K562 (cell line): ENCODE data around the gene COMMD1.

Source experiments
- CHD4 ChIP-seq: fragments of 200-600 bp; sonication (generic); IDR thresholded peaks from 3 replicates; pipeline ENCODE4 v1.6.1; 2012; ENCODE audit warnings: low read depth, mild to moderate bottlenecking, mixed read lengths, low read length, inconsistent platforms; ENCODE audit not compliant: insufficient read depth, insufficient replicate concordance, poor library complexity, severe bottlenecking
- CTCF ChIP-seq, 3 experiments: IDR thresholded peaks in 2 of 3; conservative IDR thresholded peaks in 1 of 3; 2 replicates each; pipeline ENCODE4 v1.5.1; 2011 to 2012; ENCODE audit warnings: low read length in 3 of 3, mild to moderate bottlenecking in 3 of 3, control low read depth in 2 of 3, improper control_type of control experiment in 1 of 3, inconsistent platforms in 1 of 3, low read depth in 1 of 3, mixed read lengths in 1 of 3, moderate library complexity in 1 of 3; ENCODE audit not compliant: insufficient read depth in 2 of 3
- EZH2 ChIP-seq: IDR thresholded peaks from 2 replicates; pipeline ENCODE4 v1.6.1; 2012; ENCODE audit warnings: low read depth, mild to moderate bottlenecking, inconsistent platforms, low read length, borderline replicate concordance
- HIVEP1 ChIP-seq: fragments of 250-450 bp; sonication (Bioruptor Pico); IDR thresholded peaks from 2 replicates; pipeline ENCODE4 v1.4.0; 2020; ENCODE audit warnings: mild to moderate bottlenecking
- HMG20A ChIP-seq: fragments of 450-650 bp; formaldehyde crosslinking; conservative IDR thresholded peaks from 2 replicates; pipeline ENCODE4 v1.4.0; 2020; ENCODE audit warnings: mild to moderate bottlenecking, mixed read lengths
- MAFK ChIP-seq: IDR thresholded peaks from 2 replicates; pipeline ENCODE4 v1.6.1; 2011; ENCODE audit warnings: low read length, improper control_type of control experiment
- MAX ChIP-seq: sonication (generic); formaldehyde crosslinking; IDR thresholded peaks from 2 replicates; pipeline ENCODE4 v1.9.0; 2022; ENCODE audit warnings: mild to moderate bottlenecking, missing genetic modification reagents
- MTF1 ChIP-seq: fragments of 250-450 bp; sonication (Bioruptor Pico); IDR thresholded peaks from 2 replicates; pipeline ENCODE4 v1.9.0; 2021; ENCODE audit warnings: moderate library complexity, mild to moderate bottlenecking, inconsistent platforms, borderline replicate concordance
- NR2C2 ChIP-seq, 2 experiments: fragments of 200-800 bp in 1 of 2; sonication (Bioruptor generic) in 1 of 2; sonication (generic) in 1 of 2; formaldehyde crosslinking in 1 of 2; IDR thresholded peaks; 2 replicates each; pipeline versions ENCODE4 v1.6.1 to v1.8.0; 2016 to 2022; ENCODE audit warnings: mild to moderate bottlenecking in 1 of 2, missing compliant biosample characterization in 1 of 2, missing genetic modification characterization in 1 of 2, missing genetic modification reagents in 1 of 2
- RFX1 ChIP-seq: fragments of 450-650 bp; IDR thresholded peaks from 2 replicates; pipeline ENCODE4 v1.6.1; 2016; ENCODE audit warnings: mild to moderate bottlenecking, moderate library complexity
- SREBF1 ChIP-seq: fragments of 150-350 bp; IDR thresholded peaks from 2 replicates; pipeline ENCODE4 v1.6.1; 2014; ENCODE audit warnings: antibody characterized with exemption, low read depth, low read length, borderline replicate concordance
- USF1 ChIP-seq: sonication (generic); formaldehyde crosslinking; IDR thresholded peaks from 2 replicates; pipeline ENCODE4 v1.9.0; 2022; ENCODE audit warnings: mild to moderate bottlenecking, missing genetic modification reagents
- ZNF354B ChIP-seq: fragments of 250-450 bp; sonication (Bioruptor Pico); IDR thresholded peaks from 2 replicates; pipeline ENCODE4 v1.4.0; 2020

GRCh38 chr2:61952288-61952687, 46.8 kb downstream of the COMMD1 start:
- TF ChIP-seq CHD4 (no peak), RFX1 (no peak), SREBF1 (no peak), MTF1 (CRISPR knock-in tag) (no peak), USF1 (CRISPR knock-in tag) (no peak), ZNF354B (CRISPR knock-in tag) (no peak), HIVEP1 (CRISPR knock-in tag) (no peak), MAX (CRISPR knock-in tag) (no peak), CTCF (IDR thresholded peaks at IDR 0.05 in 2 of 3, conservative IDR thresholded peaks at IDR 0.05 in 1 of 3; ENCODE audit: insufficient read depth in 2 of 3, low read depth in 1 of 3, low read length in 3 of 3) (no peak), MAFK (no peak), EZH2 (no peak), NR2C2 (CRISPR knock-in tag; IDR thresholded peaks at IDR 0.05) (no peak), NR2C2 (tag; IDR thresholded peaks at IDR 0.05) (no peak), HMG20A (CRISPR knock-in tag) (no peak)
